HCT116 (cell line): Measurements from ENCODE around the gene SMARCA4.

Source experiments
- EZH2 ChIP-seq: fragments of 200-600 bp; sonication (generic); IDR thresholded peaks from 2 replicates; pipeline ENCODE4 v1.6.1; 2017; ENCODE audit warnings: antibody characterized with exemption, mixed run types
- FOSL1 ChIP-seq: IDR thresholded peaks from 2 replicates; pipeline ENCODE4 v1.6.1; 2012; ENCODE audit warnings: low read depth
- MAX ChIP-seq: IDR thresholded peaks from 2 replicates; pipeline ENCODE4 v1.6.1; 2012
- POLR2A ChIP-seq: IDR thresholded peaks from 2 replicates; pipeline ENCODE4 v1.7.0; 2011; ENCODE audit warnings: borderline replicate concordance; ENCODE audit not compliant: insufficient read depth, insufficient read length; ENCODE audit errors: extremely low read depth
- RAD21 ChIP-seq: IDR thresholded peaks from 2 replicates; pipeline ENCODE4 v1.6.1; 2012; ENCODE audit warnings: low read depth, mild to moderate bottlenecking
- REST ChIP-seq: IDR thresholded peaks from 2 replicates; pipeline ENCODE4 v1.6.1; 2012; ENCODE audit warnings: low read depth
- SIN3A ChIP-seq: IDR thresholded peaks from 2 replicates; pipeline ENCODE4 v1.6.1; 2012; ENCODE audit warnings: low read depth
- YY1 ChIP-seq: IDR thresholded peaks from 2 replicates; pipeline ENCODE4 v1.6.1; 2011; ENCODE audit warnings: low read length, low read depth, moderate library complexity, mild to moderate bottlenecking; ENCODE audit not compliant: insufficient replicate concordance; ENCODE audit errors: extremely low read depth
- ZBTB33 ChIP-seq: IDR thresholded peaks from 2 replicates; pipeline ENCODE4 v1.6.1; 2011; ENCODE audit warnings: mild to moderate bottlenecking, low read length, moderate library complexity; ENCODE audit not compliant: insufficient replicate concordance; ENCODE audit errors: extremely low read depth
- ZFX ChIP-seq: fragments of 450-650 bp; IDR thresholded peaks from 2 replicates; pipeline ENCODE4 v1.6.1; 2017
- ZNF274 ChIP-seq: fragments of 200-500 bp; sonication (Bioruptor generic); IDR thresholded peaks from 2 replicates; pipeline ENCODE4 v1.6.1; 2014; ENCODE audit warnings: mild to moderate bottlenecking, low read depth, low read length, inconsistent platforms
- TF ChIP-seq, protein P1 (sequence below), 3 experiments: fragments of 200-600 bp in 1 of 3; sonication (generic) in 1 of 3; IDR thresholded peaks in 2 of 3; conservative IDR thresholded peaks in 1 of 3; 2 replicates each; pipeline ENCODE4 v1.5.1; 2012 to 2017; ENCODE audit warnings: low read depth in 2 of 3, low read length in 2 of 3, antibody characterized with exemption in 1 of 3, borderline replicate concordance in 1 of 3, control low read depth in 1 of 3, mild to moderate bottlenecking in 1 of 3, mixed read lengths in 1 of 3, mixed run types in 1 of 3, moderate library complexity in 1 of 3; ENCODE audit not compliant: insufficient read depth in 1 of 3

- TF ChIP-seq, protein P1, sequence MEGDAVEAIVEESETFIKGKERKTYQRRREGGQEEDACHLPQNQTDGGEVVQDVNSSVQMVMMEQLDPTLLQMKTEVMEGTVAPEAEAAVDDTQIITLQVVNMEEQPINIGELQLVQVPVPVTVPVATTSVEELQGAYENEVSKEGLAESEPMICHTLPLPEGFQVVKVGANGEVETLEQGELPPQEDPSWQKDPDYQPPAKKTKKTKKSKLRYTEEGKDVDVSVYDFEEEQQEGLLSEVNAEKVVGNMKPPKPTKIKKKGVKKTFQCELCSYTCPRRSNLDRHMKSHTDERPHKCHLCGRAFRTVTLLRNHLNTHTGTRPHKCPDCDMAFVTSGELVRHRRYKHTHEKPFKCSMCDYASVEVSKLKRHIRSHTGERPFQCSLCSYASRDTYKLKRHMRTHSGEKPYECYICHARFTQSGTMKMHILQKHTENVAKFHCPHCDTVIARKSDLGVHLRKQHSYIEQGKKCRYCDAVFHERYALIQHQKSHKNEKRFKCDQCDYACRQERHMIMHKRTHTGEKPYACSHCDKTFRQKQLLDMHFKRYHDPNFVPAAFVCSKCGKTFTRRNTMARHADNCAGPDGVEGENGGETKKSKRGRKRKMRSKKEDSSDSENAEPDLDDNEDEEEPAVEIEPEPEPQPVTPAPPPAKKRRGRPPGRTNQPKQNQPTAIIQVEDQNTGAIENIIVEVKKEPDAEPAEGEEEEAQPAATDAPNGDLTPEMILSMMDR (IDR thresholded peaks at IDR 0.05 in 2 of 3, conservative IDR thresholded peaks at IDR 0.05 in 1 of 3; ENCODE audit: borderline replicate concordance in 1 of 3, insufficient read depth in 1 of 3, low read depth in 2 of 3, low read length in 2 of 3) = no peak
- no peak for TF ChIP-seq EZH2
- TF ChIP-seq RAD21 = no peak
- no peak for TF ChIP-seq MAX
- TF ChIP-seq ZNF274 = no peak
- TF ChIP-seq SIN3A = no peak
- no peak for TF ChIP-seq FOSL1
- TF ChIP-seq ZBTB33 = no peak
- TF ChIP-seq YY1 = no peak
- no peak for TF ChIP-seq POLR2A
- no peak for TF ChIP-seq ZFX
- TF ChIP-seq REST = no peak
Observed at GRCh38 chr19:10995926-10996600, 35.2 kb downstream of the SMARCA4 start.
